Left ventricle myocardium inferior (tissue), 1 donor: Measurements from ENCODE around the gene SCN3A. TPM values are rescaled to one million over a fixed set of nuclear protein-coding genes. Genes with fewer than 3 reads are reported as not detected.

Experiments
- DNase-seq: peaks from one replicate; pipeline ENCODE4 v3.0.0-alpha.2; 2020
- H3K27ac ChIP-seq: fragments of 200-600 bp; replicated peaks from 2 replicates; pipeline ENCODE4 v1.8.0; 2021
- H3K27me3 ChIP-seq: fragments of 200-600 bp; 2 replicates; pipeline ENCODE4 v1.8.0; 2021; ENCODE audit warnings: low read depth
- H3K36me3 ChIP-seq: fragments of 200-600 bp; 2 replicates; pipeline ENCODE4 v1.8.0; 2021
- H3K4me1 ChIP-seq: fragments of 200-600 bp; 2 replicates; pipeline ENCODE4 v1.8.0; 2021
- H3K4me3 ChIP-seq: fragments of 200-600 bp; 2 replicates; pipeline ENCODE4 v1.8.0; 2021; ENCODE audit warnings: mild to moderate bottlenecking, moderate library complexity
- H3K9me3 ChIP-seq: fragments of 200-600 bp; replicated peaks from 2 replicates; pipeline ENCODE4 v1.8.0; 2021
- CTCF ChIP-seq: fragments of 200-600 bp; IDR thresholded peaks from 2 replicates; pipeline ENCODE4 v1.8.0; 2021; ENCODE audit warnings: antibody characterized with exemption, mild to moderate bottlenecking, borderline replicate concordance
- intact Hi-C: fragments of 100-400 bp; cut with micrococcal nuclease; formaldehyde crosslinking; loops from one replicate; pipeline ENCODE4 v1.11.0; 2022
- total RNA-seq: library from RNA; stranded (reverse); fragmentation: NEBNext Ultra II Directional; extraction: Animal tissue kit (Norgen Biotek cat#: 25700); gene quantifications from one replicate; pipeline ENCODE4 v1.2.1, GENCODE V29; 2021
- donor health status: DM: no; HTN: yes; CAD: no; lungs with severe emphysema.

Gene SCN3A
- total RNA-seq, 1 donor from 2014 or later: 0.99 TPM

- Histone ChIP-seq H3K4me3 (peak overlapping the region; percentile 42), H3K27me3 (no peaks in the 10 kb centered on the region), H3K4me1 (peaks cover 10% of the 10 kb centered on the region), H3K27ac (no peak overlapping the region), H3K36me3 (no peaks in the 10 kb centered on the region), H3K9me3 (peaks cover under 1% of the 10 kb centered on the region)
- TF ChIP-seq CTCF: no peak
- no peak for DNase-seq
- intact Hi-C loops: no loop called here
These were observed 135.4 kb downstream of the SCN3A start for GRCh38 chr2:165068487-165068757.

GRCh38 chr2:165067643-165068486, 136.0 kb downstream of the SCN3A start:
- peak; percentile 40 for DNase-seq

GRCh38 chr2:165064743-165065142, 139.1 kb downstream of the SCN3A start:
- intact Hi-C loops: no loop called here

More at GRCh38 chr2:165067643-165068486, 136.0 kb downstream of the SCN3A start:
- H3K9me3 ChIP-seq: no peaks in the 10 kb centered on the region
- H3K27me3 ChIP-seq: no peaks in the 10 kb centered on the region
- H3K36me3 ChIP-seq: no peaks in the 10 kb centered on the region
- H3K27ac ChIP-seq: no peak overlapping the region
- peak overlapping the region; percentile 42 for H3K4me3 ChIP-seq
- H3K4me1 ChIP-seq: peaks cover 10% of the 10 kb centered on the region
- no peak for TF ChIP-seq CTCF
- intact Hi-C loops: no loop called here

GRCh38 chr2:165060411-165060810, 143.4 kb downstream of the SCN3A start:
- Histone ChIP-seq H3K4me1 (peaks cover 6% of the 10 kb centered on the region), H3K27ac (no peak overlapping the region), H3K27me3 (no peaks in the 10 kb centered on the region), H3K36me3 (no peaks in the 10 kb centered on the region), H3K4me3 (no peak overlapping the region), H3K9me3 (no peaks in the 10 kb centered on the region)
- no peak for DNase-seq
- no peak for TF ChIP-seq CTCF
- intact Hi-C loops: no loop called here

More at GRCh38 chr2:165064743-165065142, 139.1 kb downstream of the SCN3A start:
- Histone ChIP-seq H3K4me1 (peaks cover 10% of the 10 kb centered on the region), H3K36me3 (no peaks in the 10 kb centered on the region), H3K27ac (no peak overlapping the region), H3K9me3 (no peaks in the 10 kb centered on the region), H3K27me3 (no peaks in the 10 kb centered on the region), H3K4me3 (no peak overlapping the region)
- TF ChIP-seq CTCF: no peak
- no peak for DNase-seq

GRCh38 chr2:165058476-165059265, 145.2 kb downstream of the SCN3A start:
- peaks cover 22% of the 10 kb centered on the region for H3K4me1 ChIP-seq
- intact Hi-C loops: no loop called here
- no peak overlapping the region for H3K27ac ChIP-seq
- H3K36me3 ChIP-seq: no peaks in the 10 kb centered on the region
- no peaks in the 10 kb centered on the region for H3K27me3 ChIP-seq
- no peak for TF ChIP-seq CTCF
- no peak overlapping the region for H3K4me3 ChIP-seq
- DNase-seq: no peak
- no peaks in the 10 kb centered on the region for H3K9me3 ChIP-seq
